ENCODE data around the gene CCDC3. TPM values are rescaled to one million over a fixed set of nuclear protein-coding genes. Genes with fewer than 3 reads are reported as not detected.

CCDC3 gene
- total RNA-seq, 4 donors from 2014 or later: 7.9 to 40.6 (median 24.9) TPM

GRCh38 chr10:12902851-12903358 lies 98.6 kb downstream of the CCDC3 start:
- no peak for TF ChIP-seq CTCF (IDR thresholded peaks at IDR 0.05)
- no peak for TF ChIP-seq POLR2A (IDR thresholded peaks at IDR 0.05)
- intact Hi-C loops (cut with DNase I; ENCODE audit: low total_unique reads): no loop called here
- H3K27ac ChIP-seq: no peak overlapping the region
- H3K27me3 ChIP-seq: no peaks in the 10 kb centered on the region
- H3K4me3 ChIP-seq: no peak overlapping the region
- DNase-seq: no peak
- no peaks in the 10 kb centered on the region for H3K36me3 ChIP-seq
- H3K9me3 ChIP-seq: no peaks in the 10 kb centered on the region
- H3K4me1 ChIP-seq: no peaks in the 10 kb centered on the region

GRCh38 chr10:12902135-12902572 lies 99.4 kb downstream of the CCDC3 start:
- Histone ChIP-seq H3K9me3 (no peaks in the 10 kb centered on the region), H3K27me3 (no peaks in the 10 kb centered on the region), H3K27ac (no peak overlapping the region), H3K4me1 (no peaks in the 10 kb centered on the region), H3K4me3 (no peak overlapping the region), H3K36me3 (no peaks in the 10 kb centered on the region)
- peak; percentile 50 to 69 for DNase-seq
- intact Hi-C loops (cut with DNase I; ENCODE audit: low total_unique reads): no loop called here
- TF ChIP-seq CTCF (IDR thresholded peaks at IDR 0.05): peak; percentile 67 to 85 (median 76)
- TF ChIP-seq POLR2A (IDR thresholded peaks at IDR 0.05): no peak

GRCh38 chr10:12899546-12899945 lies 102.0 kb downstream of the CCDC3 start:
- TF ChIP-seq POLR2A (IDR thresholded peaks at IDR 0.05): no peak
- TF ChIP-seq CTCF (IDR thresholded peaks at IDR 0.05): no peak
- intact Hi-C loops (cut with DNase I; ENCODE audit: low total_unique reads): no loop called here
- H3K4me1 ChIP-seq: no peaks in the 10 kb centered on the region
- H3K36me3 ChIP-seq: no peaks in the 10 kb centered on the region
- no peak overlapping the region for H3K4me3 ChIP-seq
- H3K27me3 ChIP-seq: no peaks in the 10 kb centered on the region
- DNase-seq: no peak
- H3K27ac ChIP-seq: no peak overlapping the region
- H3K9me3 ChIP-seq: no peaks in the 10 kb centered on the region

- intact Hi-C loops (cut with DNase I; ENCODE audit: low total_unique reads): no loop called here
- H3K27ac ChIP-seq: no peak overlapping the region
These were observed 103.2 kb downstream of the CCDC3 start for GRCh38 chr10:12898271-12898670.

GRCh38 chr10:12897278-12897677 lies 104.2 kb downstream of the CCDC3 start:
- intact Hi-C loops (cut with DNase I; ENCODE audit: low total_unique reads): no loop called here
- TF ChIP-seq CTCF (IDR thresholded peaks at IDR 0.05) (no peak), POLR2A (IDR thresholded peaks at IDR 0.05) (no peak)

More at GRCh38 chr10:12898271-12898670, 103.2 kb downstream of the CCDC3 start:
- Histone ChIP-seq H3K9me3 (no peaks in the 10 kb centered on the region), H3K4me1 (no peaks in the 10 kb centered on the region), H3K27me3 (no peaks in the 10 kb centered on the region), H3K36me3 (no peaks in the 10 kb centered on the region), H3K4me3 (no peak overlapping the region)
- TF ChIP-seq CTCF (IDR thresholded peaks at IDR 0.05) (no peak), POLR2A (IDR thresholded peaks at IDR 0.05) (no peak)
- DNase-seq: no peak

More at GRCh38 chr10:12897278-12897677, 104.2 kb downstream of the CCDC3 start:
- DNase-seq: no peak
- Histone ChIP-seq H3K27me3 (no peaks in the 10 kb centered on the region), H3K4me3 (no peak overlapping the region), H3K36me3 (no peaks in the 10 kb centered on the region), H3K9me3 (no peaks in the 10 kb centered on the region), H3K27ac (no peak overlapping the region), H3K4me1 (no peaks in the 10 kb centered on the region)

Measured in uterus (tissue), 4 donors.